Liver (tissue), 9 donors: ENCODE results near the gene RBM20. TPM values are rescaled to one million over a fixed set of nuclear protein-coding genes. Genes with fewer than 3 reads are reported as not detected.
"Not testable (repeated sequence)": the region's sequence is repeated elsewhere in the genome, so short reads cannot be mapped to it uniquely, and the experiment has no call there.

ENCODE experiments used
- DNase-seq: peaks from one replicate; pipeline ENCODE4 v3.0.0-alpha.2; 2017; ENCODE audit warnings: low spot score
- H3K27ac ChIP-seq, 2 donors: one replicate each; pipeline ENCODE4 v1.7.0; 2013; ENCODE audit warnings: inconsistent platforms in 2 of 2, low read length in 2 of 2, control low read depth in 1 of 2, low read depth in 1 of 2, mild to moderate bottlenecking in 1 of 2
- H3K27me3 ChIP-seq, 4 donors: one replicate each; pipeline versions ENCODE4 v1.6.1 to v1.7.0; 2013; ENCODE audit warnings: low read length in 3 of 4, inconsistent platforms in 1 of 4, mild to moderate bottlenecking in 1 of 4, moderate library complexity in 1 of 4; ENCODE audit not compliant: control insufficient read depth in 4 of 4, insufficient read depth in 4 of 4
- H3K36me3 ChIP-seq, 4 donors: one replicate each; pipeline versions ENCODE4 v1.6.1 to v1.7.0; 2013; ENCODE audit warnings: low read length in 3 of 4, mild to moderate bottlenecking in 3 of 4, low read depth in 1 of 4, moderate library complexity in 1 of 4; ENCODE audit not compliant: control insufficient read depth in 4 of 4, insufficient read depth in 3 of 4
- H3K4me1 ChIP-seq, 4 donors: one replicate each; pipeline versions ENCODE4 v1.6.1 to v1.7.0; 2013; ENCODE audit warnings: low read length in 3 of 4, mild to moderate bottlenecking in 3 of 4, moderate library complexity in 1 of 4; ENCODE audit not compliant: control insufficient read depth in 4 of 4, insufficient read depth in 4 of 4
- H3K4me3 ChIP-seq, 3 donors: one replicate each; pipeline versions ENCODE4 v1.6.1 to v1.7.0; 2013; ENCODE audit warnings: low read length in 3 of 3, control low read depth in 1 of 3, low read depth in 1 of 3, mild to moderate bottlenecking in 1 of 3
- H3K9ac ChIP-seq, 2 donors: one replicate each; pipeline ENCODE4 v1.7.0; 2013; ENCODE audit warnings: low read length in 2 of 2, mild to moderate bottlenecking in 2 of 2, moderate library complexity in 2 of 2, control low read depth in 1 of 2, low read depth in 1 of 2
- H3K9me3 ChIP-seq, 4 donors: one replicate each; pipeline versions ENCODE4 v1.6.1 to v1.7.0; 2013; ENCODE audit warnings: low read length in 3 of 4; ENCODE audit not compliant: control insufficient read depth in 4 of 4
- ATF3 ChIP-seq: IDR thresholded peaks from 2 replicates; pipeline ENCODE4 v1.6.1; 2016; ENCODE audit warnings: antibody characterized with exemption
- CTCF ChIP-seq: fragments of 150-350 bp; IDR thresholded peaks from 2 replicates; pipeline ENCODE4 v1.5.1; 2017; ENCODE audit warnings: improper control_type of control experiment, low read depth, low read length; ENCODE audit not compliant: missing input control
- EGR1 ChIP-seq, 2 donors: IDR thresholded peaks; 2 replicates each; pipeline ENCODE4 v1.6.1; 2016 to 2018; ENCODE audit warnings: antibody characterized with exemption in 2 of 2, low read depth in 2 of 2
- FOXA1 ChIP-seq: IDR thresholded peaks from 2 replicates; pipeline ENCODE4 v1.6.1; 2016; ENCODE audit warnings: antibody characterized with exemption
- FOXA2 ChIP-seq: IDR thresholded peaks from 2 replicates; pipeline ENCODE4 v1.6.1; 2016; ENCODE audit warnings: antibody characterized with exemption
- GABPA ChIP-seq, 2 donors: IDR thresholded peaks in 1 of 2; conservative IDR thresholded peaks in 1 of 2; 2 replicates each; pipeline ENCODE4 v1.6.1; 2016; ENCODE audit warnings: antibody characterized with exemption in 2 of 2, mild to moderate bottlenecking in 1 of 2, moderate library complexity in 1 of 2
- HNF4A ChIP-seq, 2 donors: conservative IDR thresholded peaks; 2 replicates each; pipeline ENCODE4 v1.6.1; 2016; ENCODE audit warnings: antibody characterized with exemption in 2 of 2, mild to moderate bottlenecking in 2 of 2
- HNF4G ChIP-seq: IDR thresholded peaks from 2 replicates; pipeline ENCODE4 v1.6.1; 2016; ENCODE audit warnings: antibody characterized with exemption
- JUND ChIP-seq, 2 donors: IDR thresholded peaks; 2 replicates each; pipeline ENCODE4 v1.6.1; 2016; ENCODE audit warnings: antibody characterized with exemption in 2 of 2
- MAX ChIP-seq: IDR thresholded peaks from 2 replicates; pipeline ENCODE4 v1.6.1; 2016; ENCODE audit warnings: antibody characterized with exemption
- NR2F2 ChIP-seq: IDR thresholded peaks from 2 replicates; pipeline ENCODE4 v1.6.1; 2016; ENCODE audit warnings: antibody characterized with exemption
- RAD21 ChIP-seq, 2 donors: IDR thresholded peaks; 2 replicates each; pipeline ENCODE4 v1.6.1; 2016; ENCODE audit warnings: antibody characterized with exemption in 2 of 2, mild to moderate bottlenecking in 2 of 2
- REST ChIP-seq: IDR thresholded peaks from 2 replicates; pipeline ENCODE4 v1.6.1; 2016; ENCODE audit warnings: antibody characterized with exemption, mild to moderate bottlenecking
- RXRA ChIP-seq, 2 donors: IDR thresholded peaks; 2 replicates each; pipeline ENCODE4 v1.6.1; 2017 to 2018; ENCODE audit warnings: antibody characterized with exemption in 2 of 2, mild to moderate bottlenecking in 1 of 2
- SP1 ChIP-seq: IDR thresholded peaks from 2 replicates; pipeline ENCODE4 v1.6.1; 2018; ENCODE audit warnings: antibody characterized with exemption, mild to moderate bottlenecking
- YY1 ChIP-seq: IDR thresholded peaks from 2 replicates; pipeline ENCODE4 v1.6.1; 2016; ENCODE audit warnings: antibody characterized with exemption, mild to moderate bottlenecking
- ZBTB33 ChIP-seq: IDR thresholded peaks from 2 replicates; pipeline ENCODE4 v1.6.1; 2016; ENCODE audit warnings: antibody characterized with exemption
- WGBS: extraction: QIAGEN DNeasy Blood & Tissue Kit; methylation state at CpG from one replicate; pipeline ENCODE4 v1.1.7; 2013; 5-methylcytosine and 5-hydroxymethylcytosine counted together
- polyA plus RNA-seq, 2 donors: library from polyadenylated mRNA; stranded (reverse) in 1 of 2; unstranded in 1 of 2; fragments of 200-250 nt in 1 of 2; fragments of >200 nt in 1 of 2; fragmentation: Nextera tagmentation in 1 of 2; extraction: Ambion mirVana in 1 of 2; gene quantifications; one replicate each; pipeline versions ENCODE4 v1.2.1 to v1.2.3, GENCODE V29; 2013 to 2015
- total RNA-seq, 2 donors: library from RNA; depleted of rRNA; stranded (reverse); fragments of >200 nt; gene quantifications; one replicate each; pipeline ENCODE4 v1.2.3, GENCODE V29; 2014
- donor health status: healthy.
- donor health status: healthy.
- donor health status: healthy.
- donor health status: healthy.
- donor health status: healthy.

Gene RBM20
- total and polyA plus RNA-seq, 4 donors = 0.03 to 0.08 (median 0.05) TPM; not detected in 1

- Histone ChIP-seq H3K27me3 (no peaks in the 10 kb centered on the region), H3K9me3 (no peaks in the 10 kb centered on the region), H3K4me3 (no peak overlapping the region), H3K36me3 (no peaks in the 10 kb centered on the region), H3K27ac (no peak overlapping the region), H3K9ac (no peak overlapping the region), H3K4me1 (peaks cover 0 to 6% (median 4%) of the 10 kb centered on the region in 4 donors)
- TF ChIP-seq FOXA1 (no peak), YY1 (no peak), REST (no peak), JUND (IDR thresholded peaks at IDR 0.05) (no peak), FOXA2 (no peak), NR2F2 (no peak), EGR1 (IDR thresholded peaks at IDR 0.05; ENCODE audit: low read depth in 2 of 2) (no peak), SP1 (no peak), ZBTB33 (no peak), RAD21 (IDR thresholded peaks at IDR 0.05) (no peak), MAX (no peak), ATF3 (no peak)
- no peak for DNase-seq
These were observed 59.9 kb downstream of the RBM20 start for GRCh38 chr10:110704070-110704469.

- WGBS = 93% methylated on average over 5 of the region's 5 CpGs
- Histone ChIP-seq H3K4me3 (no peak overlapping the region), H3K4me1 (peaks cover 0 to 12% (median 11%) of the 10 kb centered on the region in 4 donors), H3K27me3 (no peaks in the 10 kb centered on the region), H3K36me3 (no peaks in the 10 kb centered on the region), H3K27ac (no peak overlapping the region), H3K9ac (no peak overlapping the region), H3K9me3 (no peaks in the 10 kb centered on the region)
- TF ChIP-seq HNF4G = no peak
- TF ChIP-seq CTCF = no peak
- no peak for TF ChIP-seq JUND (IDR thresholded peaks at IDR 0.05)
- no peak for TF ChIP-seq ZBTB33
- no peak for TF ChIP-seq GABPA (IDR thresholded peaks at IDR 0.05 in 1 of 2, conservative IDR thresholded peaks at IDR 0.05 in 1 of 2)
- TF ChIP-seq SP1 = no peak
- TF ChIP-seq RXRA (IDR thresholded peaks at IDR 0.05) = no peak
- no peak for TF ChIP-seq NR2F2
- TF ChIP-seq HNF4A (conservative IDR thresholded peaks at IDR 0.05) = no peak
- TF ChIP-seq RAD21 (IDR thresholded peaks at IDR 0.05) = no peak
- TF ChIP-seq FOXA2 = no peak
- TF ChIP-seq EGR1 (IDR thresholded peaks at IDR 0.05; ENCODE audit: low read depth in 2 of 2) = no peak
- no peak for TF ChIP-seq ATF3
- no peak for TF ChIP-seq YY1
- no peak for TF ChIP-seq MAX
- TF ChIP-seq FOXA1 = no peak
- DNase-seq = no peak
These were observed 60.9 kb downstream of the RBM20 start for GRCh38 chr10:110704906-110705476.

- DNase-seq, H3K27me3 ChIP-seq, H3K9me3 ChIP-seq, H3K27ac ChIP-seq, H3K4me3 ChIP-seq, H3K36me3 ChIP-seq, H3K9ac ChIP-seq: not testable (repeated sequence)
- H3K4me1 ChIP-seq = peaks cover 0 to 18% (median 17%) of the 10 kb centered on the region in 4 donors
- WGBS = 92% methylated on average over 4 of the region's 4 CpGs
These were observed 61.5 kb downstream of the RBM20 start for GRCh38 chr10:110705596-110705995.
